IPS DF 6.9 (cell line): ENCODE data around the gene FNDC11.

ENCODE experiments used
- DNase-seq: peaks from one replicate; pipeline ENCODE4 v3.0.0-alpha.2; 2013; ENCODE audit warnings: low read depth, low spot score
- H3K27ac ChIP-seq: one replicate; pipeline ENCODE4 v1.5.1; 2013; ENCODE audit warnings: low read length, control low read depth
- H3K27me3 ChIP-seq: 2 replicates; pipeline ENCODE4 v1.6.1; 2013; ENCODE audit warnings: mild to moderate bottlenecking, low read length; ENCODE audit not compliant: control insufficient read depth, insufficient read depth
- H3K36me3 ChIP-seq: 2 replicates; pipeline ENCODE4 v1.6.1; 2013; ENCODE audit warnings: low read length; ENCODE audit not compliant: control insufficient read depth, insufficient read depth
- H3K4me1 ChIP-seq: 2 replicates; pipeline ENCODE4 v1.6.1; 2013; ENCODE audit warnings: low read length; ENCODE audit not compliant: control insufficient read depth, insufficient read depth
- H3K4me3 ChIP-seq: 2 replicates; pipeline ENCODE4 v1.5.1; 2013; ENCODE audit warnings: mild to moderate bottlenecking, low read length
- H3K9me3 ChIP-seq: 2 replicates; pipeline ENCODE4 v1.6.1; 2013; ENCODE audit warnings: low read length, inconsistent platforms; ENCODE audit not compliant: control insufficient read depth, insufficient read depth
- WGBS: extraction: QIAGEN DNeasy Blood & Tissue Kit; methylation state at CpG from one replicate; pipeline ENCODE4 v1.1.7; 2013; ENCODE audit warnings: mixed read lengths, missing lambda C conversion rate; ENCODE audit not compliant: insufficient read length, insufficient coverage; 5-methylcytosine and 5-hydroxymethylcytosine counted together

The FNDC11 gene

GRCh38 chr20:63534427-63534830 is 19.5 kb upstream of the FNDC11 start:
- no peaks in the 10 kb centered on the region for H3K27me3 ChIP-seq

GRCh38 chr20:63534831-63535651 is 18.9 kb upstream of the FNDC11 start:
- DNase-seq = no peak
- H3K4me3 ChIP-seq = no peak overlapping the region
- H3K36me3 ChIP-seq = no peaks in the 10 kb centered on the region
- no peak overlapping the region for H3K27ac ChIP-seq
- WGBS = no CpG with 5 or more reads among the region's 49 CpGs
- no peaks in the 10 kb centered on the region for H3K9me3 ChIP-seq
- H3K27me3 ChIP-seq = no peaks in the 10 kb centered on the region
- H3K4me1 ChIP-seq = peaks cover 3% of the 10 kb centered on the region; the same call in 1 of the 2 replicates

More at GRCh38 chr20:63534427-63534830, 19.5 kb upstream of the FNDC11 start:
- Histone ChIP-seq H3K4me3 (no peak overlapping the region), H3K27ac (no peak overlapping the region), H3K36me3 (no peaks in the 10 kb centered on the region), H3K4me1 (peaks cover 3% of the 10 kb centered on the region; the same call in 1 of the 2 replicates), H3K9me3 (no peaks in the 10 kb centered on the region)
- WGBS = no CpG with 5 or more reads among the region's 12 CpGs
- no peak for DNase-seq

GRCh38 chr20:63536241-63536977 is 17.6 kb upstream of the FNDC11 start:
- H3K27ac ChIP-seq = no peak overlapping the region
- WGBS = no CpG with 5 or more reads among the region's 35 CpGs
- no peak overlapping the region for H3K4me3 ChIP-seq
- H3K9me3 ChIP-seq = no peaks in the 10 kb centered on the region
- H3K4me1 ChIP-seq = peaks cover 3% of the 10 kb centered on the region
- H3K36me3 ChIP-seq = no peaks in the 10 kb centered on the region; the same call in 1 of the 2 replicates
- DNase-seq = no peak
- no peaks in the 10 kb centered on the region for H3K27me3 ChIP-seq

DNA sequence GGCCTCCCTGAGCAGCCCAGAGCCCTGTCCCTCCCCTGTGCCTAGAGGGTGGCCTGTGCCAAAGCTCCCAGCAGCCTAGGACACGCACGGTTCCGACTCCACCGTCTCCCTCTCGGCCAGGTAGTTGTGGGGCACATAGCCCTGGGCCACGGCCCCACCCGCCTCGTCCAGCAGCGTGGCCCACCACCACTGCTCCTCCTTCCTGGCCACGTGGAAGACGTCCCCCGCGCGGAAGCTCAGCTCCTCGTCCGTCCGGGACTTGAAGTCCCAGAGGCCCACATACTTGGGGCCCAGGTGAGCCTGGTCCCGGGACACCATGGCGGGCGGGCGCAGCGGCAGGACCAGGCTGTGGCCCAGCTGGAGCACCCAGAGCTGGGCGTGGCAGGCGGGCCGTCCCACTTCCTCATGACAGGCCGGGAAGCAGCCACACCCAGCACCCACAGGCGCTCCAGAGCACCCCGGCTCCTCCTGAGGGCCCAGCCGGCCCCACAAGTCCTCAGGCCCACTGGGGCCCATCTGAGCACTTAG is 16.9 kb upstream of the FNDC11 start, which contains the start of gene PTK6:
Gene PTK6, minus strand, starts transcription at position 380 of the 528 bp plus-strand sequence. Its CDS starts 62 bp downstream, at position 318.
- no CpG with 5 or more reads among the region's 29 CpGs for WGBS
- no peak for DNase-seq

DNA sequence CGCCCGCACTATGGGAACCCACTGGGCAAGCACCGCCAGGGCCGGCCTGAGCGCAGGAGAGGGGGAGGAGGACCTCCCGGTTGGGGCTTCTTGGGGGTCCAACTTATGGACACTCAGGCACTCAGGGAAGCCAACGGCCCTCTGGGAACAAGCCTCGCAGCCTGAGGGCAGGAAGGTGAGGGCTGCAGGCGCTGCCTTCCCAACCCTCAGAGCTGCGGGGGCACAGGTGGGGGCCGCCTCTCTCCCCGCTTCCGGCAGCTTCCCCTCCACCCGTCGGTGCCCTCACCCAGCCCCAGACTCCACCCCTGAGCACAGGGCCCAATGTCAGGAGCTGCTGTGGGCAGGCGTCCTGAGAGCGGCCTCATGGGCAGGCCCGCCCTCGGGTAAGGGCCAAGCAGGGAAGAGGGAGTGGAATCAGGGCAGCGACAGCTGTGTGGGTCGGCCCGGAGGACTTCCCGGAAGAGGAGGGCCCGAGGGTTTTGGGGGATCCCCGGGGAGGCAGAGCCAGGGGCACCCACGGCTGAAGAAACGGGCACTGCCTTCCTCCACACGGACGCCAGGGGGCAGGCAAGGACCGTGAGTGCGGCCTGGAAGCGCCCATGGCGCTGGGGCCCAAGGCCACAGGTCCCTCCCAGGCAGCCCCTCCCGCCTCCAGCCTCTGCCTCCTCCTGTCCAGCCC is 16.3 kb upstream of the FNDC11 start:
- no CpG with 5 or more reads among the region's 34 CpGs for WGBS
- Histone ChIP-seq H3K27me3 (no peaks in the 10 kb centered on the region), H3K4me3 (peak overlapping the region; percentile 28; the same call in 1 of the 2 replicates), H3K9me3 (no peaks in the 10 kb centered on the region), H3K4me1 (peaks cover 3% of the 10 kb centered on the region), H3K36me3 (no peaks in the 10 kb centered on the region; the same call in 1 of the 2 replicates), H3K27ac (no peak overlapping the region)
- DNase-seq = peak; percentile 89

More for the DNA sequence above, 16.9 kb upstream of the FNDC11 start, which contains the start of gene PTK6:
- H3K36me3 ChIP-seq = no peaks in the 10 kb centered on the region; the same call in 1 of the 2 replicates
- H3K9me3 ChIP-seq = no peaks in the 10 kb centered on the region
- no peak within 1 kb of the TSS for H3K27ac ChIP-seq
- H3K27me3 ChIP-seq = no peaks in the 10 kb centered on the region
- H3K4me1 ChIP-seq = peaks cover 3% of the 10 kb centered on the region
- H3K4me3 ChIP-seq = peak within 1 kb of the TSS; percentile 28; the same call in 1 of the 2 replicates

GRCh38 chr20:63538204-63539091 is 15.5 kb upstream of the FNDC11 start:
- Histone ChIP-seq H3K27ac (no peak overlapping the region), H3K27me3 (no peaks in the 10 kb centered on the region), H3K4me3 (peak overlapping the region; percentile 28; the same call in 1 of the 2 replicates), H3K4me1 (peaks cover 3% of the 10 kb centered on the region), H3K36me3 (no peaks in the 10 kb centered on the region; the same call in 1 of the 2 replicates), H3K9me3 (no peaks in the 10 kb centered on the region)
- WGBS = no CpG with 5 or more reads among the region's 27 CpGs
- no peak for DNase-seq

DNA sequence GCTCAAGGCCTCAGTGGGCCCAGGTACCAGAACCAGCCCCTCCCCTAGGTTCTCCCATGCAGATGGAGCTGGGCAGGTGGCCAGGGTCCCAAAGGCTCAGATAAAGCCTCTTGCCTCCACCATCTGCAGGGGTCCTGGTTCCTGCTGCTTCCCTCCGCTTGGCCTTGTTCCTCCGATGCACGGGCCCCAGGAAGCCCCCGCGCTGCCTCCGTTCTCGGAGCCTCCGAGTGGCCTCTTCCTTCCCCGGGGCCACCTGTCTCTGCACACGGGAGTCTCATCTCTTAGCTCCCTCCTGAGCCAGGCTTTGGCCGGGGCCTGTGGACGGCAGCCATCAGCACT is 14.9 kb upstream of the FNDC11 start:
- Histone ChIP-seq H3K4me1 (peaks cover 3% of the 10 kb centered on the region), H3K9me3 (no peaks in the 10 kb centered on the region), H3K4me3 (no peak overlapping the region), H3K27ac (no peak overlapping the region), H3K36me3 (no peaks in the 10 kb centered on the region; the same call in 1 of the 2 replicates), H3K27me3 (no peaks in the 10 kb centered on the region)
- no CpG with 5 or more reads among the region's 12 CpGs for WGBS
- no peak for DNase-seq

DNA sequence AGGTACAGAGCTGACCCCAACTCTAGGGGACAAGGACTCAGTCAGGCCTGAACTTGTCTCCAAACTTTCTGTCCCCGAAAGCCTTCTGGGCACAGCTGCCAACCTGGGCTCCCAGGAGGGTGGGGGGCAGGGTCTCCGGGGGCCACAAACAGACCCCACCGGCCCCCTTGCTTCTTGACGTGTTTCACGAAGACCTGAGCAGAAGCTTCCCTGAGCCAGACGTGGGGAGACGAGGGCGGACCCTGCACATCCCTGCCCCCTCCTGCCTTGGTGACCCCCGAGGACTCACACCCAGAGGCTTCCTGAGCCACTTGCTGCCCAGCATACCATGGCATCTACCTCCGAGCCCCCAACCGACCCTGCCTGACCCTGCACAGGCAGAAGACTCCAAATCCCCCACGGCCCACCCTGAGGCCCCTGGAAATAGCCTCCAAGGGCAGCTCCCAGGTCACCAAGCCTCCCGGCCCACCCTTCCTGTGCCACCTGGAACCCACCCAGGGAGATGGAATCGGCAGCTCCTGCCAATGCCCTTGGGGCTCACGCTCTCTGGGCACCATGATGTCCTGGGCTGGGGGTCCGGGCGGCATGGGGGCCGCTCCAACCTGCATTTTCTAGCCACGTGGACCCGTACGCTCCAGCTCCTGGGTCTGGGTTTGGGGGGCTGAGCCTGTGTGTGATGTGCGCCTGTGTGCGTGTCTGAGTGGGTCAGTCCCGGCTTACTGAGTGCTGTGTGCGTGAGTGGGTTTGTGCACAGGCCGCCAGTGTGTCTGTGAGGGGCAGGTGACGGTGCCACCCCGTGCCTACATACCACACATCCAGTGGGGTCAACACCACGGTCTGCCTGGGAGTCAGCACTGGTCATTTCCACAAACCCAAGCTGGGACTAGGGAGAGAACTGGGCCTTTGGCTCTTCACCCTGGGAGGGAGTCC is 14.3 kb upstream of the FNDC11 start:
- no CpG with 5 or more reads among the region's 29 CpGs for WGBS
- no peak overlapping the region for H3K27ac ChIP-seq
- H3K27me3 ChIP-seq = no peaks in the 10 kb centered on the region
- no peak overlapping the region for H3K4me3 ChIP-seq
- H3K9me3 ChIP-seq = no peaks in the 10 kb centered on the region
- H3K4me1 ChIP-seq = peaks cover 3% of the 10 kb centered on the region
- H3K36me3 ChIP-seq = no peaks in the 10 kb centered on the region; the same call in 1 of the 2 replicates
- DNase-seq = no peak
